ENCODE data around the gene RBFOX1.

RBFOX1 gene

GRCh38 chr16:7335991-7336634, 3.5 kb downstream of the RBFOX1 start:
- DNase-seq, result no peak

- DNase-seq, result no peak
These were observed 4.1 kb downstream of the RBFOX1 start for GRCh38 chr16:7336742-7337141.

GRCh38 chr16:7338826-7339225, 6.2 kb downstream of the RBFOX1 start:
- no peak for DNase-seq

- DNase-seq, result no peak
These were observed 7.1 kb downstream of the RBFOX1 start for GRCh38 chr16:7339700-7340099.

- no peak for DNase-seq
These were observed 8.3 kb downstream of the RBFOX1 start for GRCh38 chr16:7340938-7341337.

GRCh38 chr16:7342598-7342997, 10.0 kb downstream of the RBFOX1 start:
- no peak for DNase-seq

DNA sequence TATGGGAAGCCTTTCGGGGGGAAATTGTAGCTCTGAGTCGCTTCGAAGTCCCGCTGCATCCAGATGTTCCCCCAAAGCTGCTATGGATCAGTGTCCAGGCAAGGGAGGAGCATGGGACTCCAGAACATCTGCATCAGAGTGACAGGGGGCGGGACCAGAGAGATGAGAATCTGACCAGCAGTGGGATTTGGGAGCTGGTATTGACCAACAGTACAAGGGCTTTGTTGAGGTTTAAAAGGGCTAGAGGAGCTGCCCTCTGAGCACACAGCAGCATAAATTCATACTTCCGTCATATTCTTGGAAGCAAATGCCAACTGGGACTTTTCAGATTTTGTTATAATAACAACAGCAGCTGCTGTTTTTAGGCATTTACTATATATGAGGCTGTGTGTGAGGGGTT, 10.6 kb downstream of the RBFOX1 start:
- DNase-seq, result no peak

- no peak for DNase-seq
These were observed 12.5 kb downstream of the RBFOX1 start for GRCh38 chr16:7344830-7345780.

DNA sequence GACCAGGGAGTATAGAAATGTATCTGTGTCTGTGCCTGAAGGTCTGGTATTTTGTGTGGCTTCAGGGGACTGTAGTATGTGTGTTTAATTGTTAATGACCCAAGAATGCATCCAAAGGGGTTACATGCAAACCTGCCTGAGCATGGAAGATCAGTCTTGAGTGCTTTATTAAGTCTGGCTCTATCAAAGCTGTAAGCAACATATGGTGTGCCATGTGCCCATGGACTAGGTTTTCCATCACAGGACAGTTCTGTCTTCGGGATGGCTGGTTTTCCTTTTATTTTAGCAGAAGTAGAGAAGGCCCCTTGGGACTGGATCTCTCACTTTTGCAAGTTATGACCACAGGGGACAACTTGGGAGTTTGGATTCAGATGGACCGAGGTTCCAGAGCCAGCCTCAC, 18.2 kb downstream of the RBFOX1 start:
- no peak for DNase-seq

DNA sequence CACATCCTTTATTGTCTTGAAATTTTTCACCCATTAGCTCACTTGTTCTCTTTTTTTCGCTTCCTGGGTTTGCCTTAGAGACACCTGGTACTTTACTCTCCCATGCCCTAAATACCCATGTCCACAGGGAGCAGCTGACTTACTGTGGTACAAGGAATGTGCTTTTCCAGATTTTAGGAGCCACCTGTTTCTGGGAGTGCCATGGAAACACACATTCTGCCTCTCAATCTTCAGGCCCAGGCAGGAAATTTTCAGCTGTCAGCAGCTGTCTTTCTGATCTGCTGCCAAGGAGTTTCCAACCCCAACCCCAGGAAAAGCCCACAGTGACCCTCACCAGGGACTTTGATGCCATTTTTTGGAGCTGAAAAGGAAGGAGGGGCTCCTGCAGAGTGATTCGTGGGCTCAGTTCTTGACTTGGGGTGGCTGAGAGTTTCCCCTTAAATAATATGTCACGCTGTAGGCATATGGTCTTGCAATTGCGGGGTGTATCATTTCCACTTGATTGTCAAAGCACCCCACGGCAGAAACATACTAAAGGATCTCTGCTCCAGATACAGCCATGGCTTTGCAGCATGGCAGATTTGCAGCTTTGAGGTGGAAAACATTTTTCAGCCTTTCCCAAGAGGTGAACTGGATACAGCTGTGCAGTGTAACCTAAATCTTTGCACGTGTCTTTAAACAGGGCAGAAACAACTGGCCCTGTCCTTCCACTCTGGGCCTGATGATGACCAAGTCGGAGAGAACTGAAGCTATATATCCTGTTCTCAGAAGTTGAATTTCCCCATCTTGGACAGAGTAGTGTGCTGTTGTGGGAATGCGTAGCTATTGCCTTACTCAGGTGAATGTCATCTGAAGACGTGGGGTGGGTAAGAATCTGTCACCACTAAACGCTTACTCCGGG, 19.2 kb downstream of the RBFOX1 start:
- DNase-seq, result no peak

GRCh38 chr16:7355758-7356157, 23.1 kb downstream of the RBFOX1 start:
- DNase-seq, result no peak

- DNase-seq, result no peak
These were observed 28.9 kb downstream of the RBFOX1 start for GRCh38 chr16:7361416-7362129.

- DNase-seq, result no peak
These were observed 29.6 kb downstream of the RBFOX1 start for GRCh38 chr16:7362231-7362630.

- DNase-seq, result no peak
These were observed 31.1 kb downstream of the RBFOX1 start for GRCh38 chr16:7363422-7364417.

- no peak for DNase-seq
These were observed 33.4 kb downstream of the RBFOX1 start for GRCh38 chr16:7366041-7366440.

DNA sequence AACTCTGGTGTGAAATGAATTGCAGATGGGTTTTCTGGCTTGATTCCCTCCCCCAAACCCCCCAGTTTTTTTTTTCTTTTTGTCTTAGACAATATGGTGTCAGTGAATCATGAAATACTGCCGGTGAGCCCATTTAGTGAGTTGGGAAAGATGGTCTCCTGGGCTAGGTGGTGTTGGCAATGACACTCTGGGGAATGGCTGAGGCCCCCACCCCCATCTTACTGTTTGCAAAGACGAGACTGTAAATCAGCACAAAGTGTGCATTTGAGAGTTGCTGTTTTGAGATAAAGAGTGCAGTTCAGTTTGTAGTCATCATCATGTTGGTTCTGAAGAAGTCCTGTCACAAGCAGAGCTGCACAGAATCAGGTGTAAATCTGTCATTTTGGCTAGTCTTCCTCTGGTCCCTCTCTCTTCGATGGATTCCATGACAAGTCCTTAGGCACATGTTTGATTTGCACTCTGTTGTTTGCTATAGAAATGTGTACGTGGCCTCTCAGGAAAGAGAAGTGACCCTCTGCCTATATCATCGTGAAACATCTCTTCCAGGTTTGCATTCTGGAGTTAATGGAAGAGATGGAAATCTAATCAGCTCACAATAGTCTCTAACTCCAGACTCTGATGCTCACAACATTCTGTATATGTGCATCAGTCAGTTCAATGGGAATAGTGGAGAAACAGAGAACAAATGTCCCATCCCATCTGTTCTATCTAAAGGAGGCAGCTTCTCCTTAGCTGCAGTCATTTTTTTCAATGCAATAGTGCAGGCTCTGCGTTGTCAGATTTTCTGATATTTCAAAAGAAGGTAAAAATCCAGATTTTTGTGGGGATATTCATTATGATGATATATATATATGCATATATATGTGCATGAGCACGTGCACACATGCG, 34.6 kb downstream of the RBFOX1 start:
- DNase-seq, result no peak

- DNase-seq, result no peak
These were observed 36.6 kb downstream of the RBFOX1 start for GRCh38 chr16:7369204-7369603.

DNA sequence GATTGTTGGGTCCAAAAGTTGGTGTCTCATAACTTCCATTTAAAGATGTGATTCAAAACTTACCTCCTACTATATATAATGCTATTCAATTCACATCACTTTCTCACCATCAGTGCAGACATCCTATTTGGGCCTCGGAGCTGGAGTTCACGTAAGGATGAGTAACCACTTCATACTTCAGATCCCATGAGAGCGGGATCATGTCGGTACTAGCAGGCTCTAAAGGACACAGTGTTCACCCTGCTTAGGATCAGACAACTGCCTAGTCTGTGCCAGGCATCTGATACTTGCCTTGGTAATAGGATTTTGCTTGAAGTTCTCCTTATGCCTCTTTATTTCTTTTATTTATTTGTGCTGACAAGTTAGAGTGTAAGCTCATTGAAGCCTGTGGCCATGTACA, 39.5 kb downstream of the RBFOX1 start:
- no peak for DNase-seq

DNA sequence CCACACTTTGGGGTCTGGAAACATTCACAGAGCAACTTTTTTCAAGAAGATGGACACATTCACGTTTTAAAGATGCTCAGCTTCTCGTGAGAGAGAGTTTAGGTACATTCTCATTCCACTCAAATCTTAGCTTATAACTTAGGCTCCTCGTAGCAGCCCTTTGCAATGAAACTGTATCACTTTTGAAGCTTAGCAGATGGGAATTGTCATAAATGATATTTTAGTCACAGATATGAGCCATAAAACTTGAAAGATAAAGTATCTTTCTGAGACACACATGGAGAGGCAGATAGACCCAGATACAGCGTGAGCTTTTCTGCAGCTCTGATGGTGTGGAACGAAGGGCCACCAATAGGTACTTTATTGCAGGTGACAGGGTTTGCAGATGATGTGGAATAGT, 41.1 kb downstream of the RBFOX1 start:
- no peak for DNase-seq

- DNase-seq, result no peak
These were observed 42.0 kb downstream of the RBFOX1 start for GRCh38 chr16:7374614-7375174.
